ENCODE measurements around the gene BMF.
A peak's percentile ranks its signal among the peaks of the same experiment; 100 is the strongest.
"Not testable (repeated sequence)": the region's sequence is repeated elsewhere in the genome, so short reads cannot be mapped to it uniquely, and the experiment has no call there.

Gene BMF

GRCh38 chr15:40080847-40081246 lies 27.8 kb downstream of the BMF start:
- Histone ChIP-seq H3K79me2 (ENCODE audit: insufficient read depth, low read depth) (no peaks in the 10 kb centered on the region), H3K27me3 (ENCODE audit: insufficient read depth, low read depth) (no peaks in the 10 kb centered on the region), H3K4me2 (peak overlapping the region; percentile 40; the same call in 1 of the 2 replicates), H3K27ac (no peak overlapping the region), H3K4me1 (ENCODE audit: low read depth, poor library complexity, severe bottlenecking) (peaks cover 16% of the 10 kb centered on the region), H3K4me3 (IDR thresholded peaks at IDR 0.05; ENCODE audit: insufficient read depth, low read depth, low read length) (no peak overlapping the region), H4K20me1 (ENCODE audit: insufficient read depth) (no peaks in the 10 kb centered on the region), H3K9ac (no peak overlapping the region), H3K36me3 (ENCODE audit: insufficient read depth) (no peaks in the 10 kb centered on the region), H2AFZ (ENCODE audit: low read depth) (0 out of 2 replicates have a peak overlapping the region, but pooled peaks have one; percentile 58)
- no peak for TF ChIP-seq CTCF (conservative IDR thresholded peaks at IDR 0.05; ENCODE audit: low read depth, low read length)

- Histone ChIP-seq H3K4me2 (no peak overlapping the region), H3K9ac (no peak overlapping the region), H3K36me3 (ENCODE audit: insufficient read depth) (no peaks in the 10 kb centered on the region), H3K79me2 (ENCODE audit: insufficient read depth, low read depth) (no peaks in the 10 kb centered on the region), H3K27ac (no peak overlapping the region), H4K20me1 (ENCODE audit: insufficient read depth) (no peaks in the 10 kb centered on the region), H3K4me1 (ENCODE audit: low read depth, poor library complexity, severe bottlenecking) (peaks cover 16% of the 10 kb centered on the region), H3K27me3 (ENCODE audit: insufficient read depth, low read depth) (no peaks in the 10 kb centered on the region), H3K4me3 (IDR thresholded peaks at IDR 0.05; ENCODE audit: insufficient read depth, low read depth, low read length) (no peak overlapping the region), H2AFZ (ENCODE audit: low read depth) (no peak overlapping the region)
- TF ChIP-seq CTCF (conservative IDR thresholded peaks at IDR 0.05; ENCODE audit: low read depth, low read length) = no peak
Observed at GRCh38 chr15:40080104-40080503, 28.6 kb downstream of the BMF start.

GRCh38 chr15:40079456-40079855 lies 29.2 kb downstream of the BMF start:
- no peak for TF ChIP-seq CTCF (conservative IDR thresholded peaks at IDR 0.05; ENCODE audit: low read depth, low read length)
- H3K27ac ChIP-seq = no peak overlapping the region

GRCh38 chr15:40075298-40076044 lies 33.2 kb downstream of the BMF start:
- H3K4me1 ChIP-seq (ENCODE audit: low read depth, poor library complexity, severe bottlenecking) = peaks cover 6% of the 10 kb centered on the region
- no peaks in the 10 kb centered on the region for H4K20me1 ChIP-seq (ENCODE audit: insufficient read depth)
- no peaks in the 10 kb centered on the region for H3K79me2 ChIP-seq (ENCODE audit: insufficient read depth, low read depth)
- H3K27ac ChIP-seq = no peak overlapping the region
- H3K36me3 ChIP-seq (ENCODE audit: insufficient read depth) = no peaks in the 10 kb centered on the region
- no peak overlapping the region for H3K9ac ChIP-seq
- no peak overlapping the region for H3K4me2 ChIP-seq
- no peaks in the 10 kb centered on the region for H3K27me3 ChIP-seq (ENCODE audit: insufficient read depth, low read depth)
- H2AFZ ChIP-seq (ENCODE audit: low read depth) = no peak overlapping the region
- no peak for TF ChIP-seq CTCF (conservative IDR thresholded peaks at IDR 0.05; ENCODE audit: low read depth, low read length)
- H3K4me3 ChIP-seq (IDR thresholded peaks at IDR 0.05; ENCODE audit: insufficient read depth, low read depth, low read length) = no peak overlapping the region

More at GRCh38 chr15:40079456-40079855, 29.2 kb downstream of the BMF start:
- no peaks in the 10 kb centered on the region for H4K20me1 ChIP-seq (ENCODE audit: insufficient read depth)
- H3K9ac ChIP-seq = no peak overlapping the region
- no peak overlapping the region for H2AFZ ChIP-seq (ENCODE audit: low read depth)
- H3K36me3 ChIP-seq (ENCODE audit: insufficient read depth) = no peaks in the 10 kb centered on the region
- no peaks in the 10 kb centered on the region for H3K27me3 ChIP-seq (ENCODE audit: insufficient read depth, low read depth)
- peaks cover 16% of the 10 kb centered on the region for H3K4me1 ChIP-seq (ENCODE audit: low read depth, poor library complexity, severe bottlenecking)
- H3K4me2 ChIP-seq = no peak overlapping the region
- no peak overlapping the region for H3K4me3 ChIP-seq (IDR thresholded peaks at IDR 0.05; ENCODE audit: insufficient read depth, low read depth, low read length)
- no peaks in the 10 kb centered on the region for H3K79me2 ChIP-seq (ENCODE audit: insufficient read depth, low read depth)

- not testable (repeated sequence) for H2AFZ ChIP-seq (ENCODE audit: low read depth); H3K4me3 ChIP-seq (IDR thresholded peaks at IDR 0.05; ENCODE audit: insufficient read depth, low read depth, low read length); H3K36me3 ChIP-seq (ENCODE audit: insufficient read depth); H3K27me3 ChIP-seq (ENCODE audit: insufficient read depth, low read depth); H3K79me2 ChIP-seq (ENCODE audit: insufficient read depth, low read depth); H3K27ac ChIP-seq; H3K9ac ChIP-seq; H3K4me2 ChIP-seq; H4K20me1 ChIP-seq (ENCODE audit: insufficient read depth)
- H3K4me1 ChIP-seq (ENCODE audit: low read depth, poor library complexity, severe bottlenecking) = peaks cover 15% of the 10 kb centered on the region
Observed at GRCh38 chr15:40074656-40075055, 34.0 kb downstream of the BMF start.

GRCh38 chr15:40073716-40074490 lies 34.8 kb downstream of the BMF start:
- H3K27ac ChIP-seq = not testable (repeated sequence)

More at GRCh38 chr15:40073716-40074490, 34.8 kb downstream of the BMF start:
- H3K79me2 ChIP-seq (ENCODE audit: insufficient read depth, low read depth); H3K4me3 ChIP-seq (IDR thresholded peaks at IDR 0.05; ENCODE audit: insufficient read depth, low read depth, low read length); H2AFZ ChIP-seq (ENCODE audit: low read depth); H3K27me3 ChIP-seq (ENCODE audit: insufficient read depth, low read depth); H4K20me1 ChIP-seq (ENCODE audit: insufficient read depth); H3K36me3 ChIP-seq (ENCODE audit: insufficient read depth); H3K9ac ChIP-seq; H3K4me2 ChIP-seq: not testable (repeated sequence)
- H3K4me1 ChIP-seq (ENCODE audit: low read depth, poor library complexity, severe bottlenecking) = peaks cover 21% of the 10 kb centered on the region

Data from KMS-11 (cell line).